Activated CD4-positive, alpha-beta T cell treated with anti-CD3 and anti-CD28 coated beads, Interleukin-2, Interleukin-4, amounts not matched to agents 100 ng/mL and 50 ng/mL, durations not matched to agents 16 hours and 8 hours (primary cell): ENCODE results near the gene PI4KB.
A peak's percentile ranks its signal among the peaks of the same experiment; 100 is the strongest.
"Not testable (repeated sequence)": the region's sequence is repeated elsewhere in the genome, so short reads cannot be mapped to it uniquely, and the experiment has no call there.

Experiments used
- DNase-seq: peaks from one replicate; pipeline ENCODE4 v3.0.0-alpha.2; 2020; ENCODE audit warnings: low spot score

The PI4KB gene

GRCh38 chr1:151281225-151281968 is 45.8 kb downstream of the PI4KB start:
- peak; percentile 97 for DNase-seq

GRCh38 chr1:151277249-151277648 is 50.0 kb downstream of the PI4KB start:
- peak; percentile 38 for DNase-seq

GRCh38 chr1:151275341-151275740 is 51.9 kb downstream of the PI4KB start:
- DNase-seq: not testable (repeated sequence)

GRCh38 chr1:151273924-151274466 is 53.2 kb downstream of the PI4KB start:
- no peak for DNase-seq

- DNase-seq: no peak
Observed at GRCh38 chr1:151267760-151268159, 59.5 kb downstream of the PI4KB start.

- DNase-seq: no peak
Observed at GRCh38 chr1:151266821-151267220, 60.4 kb downstream of the PI4KB start.

- no peak for DNase-seq
Observed at GRCh38 chr1:151266315-151266714, 60.9 kb downstream of the PI4KB start.

- DNase-seq: no peak
Observed at GRCh38 chr1:151265446-151266236, 61.6 kb downstream of the PI4KB start.

GRCh38 chr1:151259351-151259750 is 67.9 kb downstream of the PI4KB start:
- no peak for DNase-seq

- peak; percentile 9 for DNase-seq
Observed at GRCh38 chr1:151255381-151255780, 71.8 kb downstream of the PI4KB start.

- peak; percentile 97 for DNase-seq
Observed at GRCh38 chr1:151254217-151255213, 72.7 kb downstream of the PI4KB start, which contains the start of gene PSMD4. PSMD4 (plus strand) TSS chr1:151254734; CDS start chr1:151254783, 49 bp downstream.

- peak; percentile 76 for DNase-seq
Observed at GRCh38 chr1:151251656-151252470, 75.4 kb downstream of the PI4KB start.

- DNase-seq: no peak
Observed at GRCh38 chr1:151246786-151247185, 80.4 kb downstream of the PI4KB start.

- no peak for DNase-seq
Observed at GRCh38 chr1:151243683-151244216, 83.5 kb downstream of the PI4KB start.

GRCh38 chr1:151242442-151242841 is 84.8 kb downstream of the PI4KB start:
- DNase-seq: no peak
